RWPE2 (cell line): ENCODE data around the gene ZNF655.

Experiments used
- ATAC-seq: fragments of 200-7000 bp; cut with Tn5 transposase; 3 replicates; pipeline ENCODE4 v1.9.1; 2021; ENCODE audit warnings: low read depth
- DNase-seq: peaks from one replicate; pipeline ENCODE4 v3.0.0-alpha.2; 2020; ENCODE audit warnings: low spot score
- H3K27ac ChIP-seq: fragments of 450-650 bp; 2 replicates; pipeline ENCODE4 v1.5.1; 2017; ENCODE audit warnings: mild to moderate bottlenecking; ENCODE audit not compliant: poor library complexity, severe bottlenecking
- H3K27me3 ChIP-seq: fragments of 250-450 bp; sonication (Bioruptor Pico); 2 replicates; pipeline ENCODE4 v1.5.1; 2021; ENCODE audit warnings: mild to moderate bottlenecking, moderate library complexity; ENCODE audit not compliant: insufficient read depth, poor library complexity, severe bottlenecking
- H3K36me3 ChIP-seq: fragments of 250-450 bp; sonication (Bioruptor Pico); 2 replicates; pipeline ENCODE4 v1.5.1; 2020; ENCODE audit warnings: low read depth, mild to moderate bottlenecking, moderate library complexity
- H3K4me1 ChIP-seq: fragments of 250-450 bp; sonication (Bioruptor Pico); 2 replicates; pipeline ENCODE4 v1.5.1; 2021; ENCODE audit warnings: mild to moderate bottlenecking, moderate library complexity; ENCODE audit not compliant: insufficient read depth, poor library complexity, severe bottlenecking
- H3K4me3 ChIP-seq: fragments of 250-450 bp; sonication (Bioruptor Pico); 2 replicates; pipeline ENCODE4 v1.5.1; 2021; ENCODE audit warnings: mild to moderate bottlenecking, moderate library complexity; ENCODE audit not compliant: severe bottlenecking
- H3K9me3 ChIP-seq: fragments of 250-450 bp; sonication (Bioruptor Pico); 2 replicates; pipeline ENCODE4 v1.5.1; 2021; ENCODE audit warnings: mild to moderate bottlenecking, moderate library complexity; ENCODE audit not compliant: severe bottlenecking
- TF ChIP-seq, protein P1 (sequence below): fragments of 450-650 bp; IDR thresholded peaks from one replicate; pipeline ENCODE4 v1.5.1; 2017; ENCODE audit warnings: mild to moderate bottlenecking, moderate library complexity; ENCODE audit not compliant: poor library complexity, severe bottlenecking

ZNF655 gene

DNA sequence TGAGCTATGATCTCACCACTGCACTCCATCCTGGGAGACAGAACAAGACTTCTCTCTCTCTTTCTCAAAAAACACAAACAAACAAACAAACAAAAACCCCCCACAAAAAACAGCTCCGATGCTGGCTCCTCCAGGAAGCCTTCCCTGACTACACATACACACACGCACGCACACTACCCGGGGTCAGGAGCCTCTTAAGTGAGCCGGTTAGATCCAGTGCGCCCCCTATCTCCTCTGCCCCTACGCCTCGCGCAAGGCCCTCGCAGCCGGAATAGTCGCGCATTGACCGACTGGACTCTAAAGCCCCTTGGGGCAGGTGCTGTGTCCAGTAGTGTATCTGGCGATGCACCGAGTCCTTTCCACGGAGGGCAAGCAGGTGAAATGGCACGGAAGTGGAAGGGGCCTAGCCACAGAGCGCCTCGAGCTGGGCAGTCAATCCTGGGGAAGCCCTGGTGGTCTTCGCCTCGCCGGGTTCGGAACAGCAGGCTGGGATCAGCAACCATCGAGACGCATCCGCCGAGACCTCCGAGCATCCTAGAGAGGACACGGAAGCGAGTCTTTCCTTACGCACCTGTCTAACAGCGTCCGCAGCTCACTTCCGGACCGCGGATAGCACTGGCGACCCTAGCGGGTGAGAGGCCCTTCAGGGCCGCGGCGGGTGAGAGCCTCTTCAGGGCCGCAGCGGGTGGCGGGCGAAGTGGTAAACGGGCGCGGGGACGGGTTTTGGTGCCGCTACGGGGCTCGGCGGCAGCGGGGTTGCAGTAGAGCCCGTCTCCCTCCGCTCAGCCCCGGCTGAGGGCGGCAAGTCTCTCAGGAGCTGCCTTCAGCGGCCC, 58.1 kb downstream of the ZNF655 start, which contains the start of gene ZSCAN25:
Gene ZSCAN25 (plus strand): TSS at position 588 of the 833 bp plus-strand sequence. CDS start 2,661 bp downstream, outside the sequence.
- H3K4me3 ChIP-seq: peak within 1 kb of the TSS; percentile 97

DNA sequence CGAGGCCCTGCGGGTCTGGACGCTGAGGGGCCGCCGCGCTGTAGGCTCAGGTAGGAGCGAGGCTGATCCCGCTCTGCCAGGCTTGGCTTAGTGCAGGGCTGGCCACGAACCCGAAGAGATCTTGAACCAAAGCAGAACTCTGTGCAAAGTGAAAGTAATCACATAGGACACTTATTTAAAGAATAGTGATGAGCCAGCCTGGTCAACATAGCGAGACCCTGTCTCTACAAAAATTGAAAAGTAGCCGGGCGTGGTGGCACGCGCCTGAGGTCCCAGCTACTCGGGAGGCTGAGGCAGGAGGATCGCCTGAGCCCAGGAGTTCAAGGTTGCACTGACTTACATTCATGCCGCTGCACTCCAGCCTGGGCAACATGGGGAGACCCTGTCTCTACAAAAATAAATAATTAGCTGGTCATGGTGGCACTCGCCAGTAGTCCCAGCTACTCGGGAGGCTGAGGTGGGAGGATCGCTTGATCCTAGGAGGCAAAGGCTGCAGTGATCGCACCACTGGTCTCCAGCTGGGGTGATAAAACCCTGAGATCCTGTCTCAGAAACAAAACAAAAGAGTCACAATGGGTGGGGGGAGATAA, 58.8 kb downstream of the ZNF655 start:
- H3K4me3 ChIP-seq: peak overlapping the region; percentile 97
- no peaks in the 10 kb centered on the region for H3K27me3 ChIP-seq
- ATAC-seq (no peak; the same call in 2 of the 3 replicates), DNase-seq (no peak)
- TF ChIP-seq, protein P1, sequence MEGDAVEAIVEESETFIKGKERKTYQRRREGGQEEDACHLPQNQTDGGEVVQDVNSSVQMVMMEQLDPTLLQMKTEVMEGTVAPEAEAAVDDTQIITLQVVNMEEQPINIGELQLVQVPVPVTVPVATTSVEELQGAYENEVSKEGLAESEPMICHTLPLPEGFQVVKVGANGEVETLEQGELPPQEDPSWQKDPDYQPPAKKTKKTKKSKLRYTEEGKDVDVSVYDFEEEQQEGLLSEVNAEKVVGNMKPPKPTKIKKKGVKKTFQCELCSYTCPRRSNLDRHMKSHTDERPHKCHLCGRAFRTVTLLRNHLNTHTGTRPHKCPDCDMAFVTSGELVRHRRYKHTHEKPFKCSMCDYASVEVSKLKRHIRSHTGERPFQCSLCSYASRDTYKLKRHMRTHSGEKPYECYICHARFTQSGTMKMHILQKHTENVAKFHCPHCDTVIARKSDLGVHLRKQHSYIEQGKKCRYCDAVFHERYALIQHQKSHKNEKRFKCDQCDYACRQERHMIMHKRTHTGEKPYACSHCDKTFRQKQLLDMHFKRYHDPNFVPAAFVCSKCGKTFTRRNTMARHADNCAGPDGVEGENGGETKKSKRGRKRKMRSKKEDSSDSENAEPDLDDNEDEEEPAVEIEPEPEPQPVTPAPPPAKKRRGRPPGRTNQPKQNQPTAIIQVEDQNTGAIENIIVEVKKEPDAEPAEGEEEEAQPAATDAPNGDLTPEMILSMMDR: no peak
- peak overlapping the region; percentile 88 for H3K27ac ChIP-seq
- no peaks in the 10 kb centered on the region for H3K9me3 ChIP-seq
- H3K4me1 ChIP-seq: peaks cover 24% of the 10 kb centered on the region
- H3K36me3 ChIP-seq: peaks cover 43% of the 10 kb centered on the region

More for the DNA sequence above, 58.1 kb downstream of the ZNF655 start, which contains the start of gene ZSCAN25:
- peak; percentile 84 for DNase-seq
- TF ChIP-seq, protein P1: peak; percentile 60
- no peaks in the 10 kb centered on the region for H3K9me3 ChIP-seq
- peak; percentile 87 for ATAC-seq
- peaks cover 24% of the 10 kb centered on the region for H3K4me1 ChIP-seq
- peaks cover 35% of the 10 kb centered on the region for H3K36me3 ChIP-seq
- no peaks in the 10 kb centered on the region for H3K27me3 ChIP-seq
- H3K27ac ChIP-seq: peak within 1 kb of the TSS; percentile 88

DNA sequence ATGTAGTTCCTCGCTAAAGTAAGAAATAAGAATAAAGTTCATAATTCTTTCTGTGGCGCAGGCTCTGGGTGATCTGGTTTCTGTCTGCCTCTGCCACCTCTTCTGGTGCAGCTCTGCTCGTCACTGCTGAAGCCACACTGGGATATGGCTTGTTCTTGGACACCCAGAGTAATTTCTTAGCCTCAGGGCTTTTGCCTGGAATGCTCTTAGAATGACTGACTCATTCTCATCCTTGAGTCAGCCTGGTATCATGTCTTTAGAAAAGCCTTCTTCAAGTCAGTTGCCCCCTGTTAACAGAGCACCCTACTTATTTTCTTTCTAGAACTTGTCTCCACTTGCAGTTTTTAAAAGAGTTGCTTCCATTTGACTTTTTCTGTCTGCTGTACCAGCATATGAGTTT, 60.3 kb downstream of the ZNF655 start:
- no peaks in the 10 kb centered on the region for H3K9me3 ChIP-seq
- peaks cover 36% of the 10 kb centered on the region for H3K4me1 ChIP-seq
- H3K36me3 ChIP-seq: peaks cover 55% of the 10 kb centered on the region
- H3K27me3 ChIP-seq: no peaks in the 10 kb centered on the region
- DNase-seq (no peak), ATAC-seq (peak; percentile 73)
- peak overlapping the region; percentile 88 for H3K27ac ChIP-seq
- no peak overlapping the region for H3K4me3 ChIP-seq
- TF ChIP-seq, protein P1: no peak

DNA sequence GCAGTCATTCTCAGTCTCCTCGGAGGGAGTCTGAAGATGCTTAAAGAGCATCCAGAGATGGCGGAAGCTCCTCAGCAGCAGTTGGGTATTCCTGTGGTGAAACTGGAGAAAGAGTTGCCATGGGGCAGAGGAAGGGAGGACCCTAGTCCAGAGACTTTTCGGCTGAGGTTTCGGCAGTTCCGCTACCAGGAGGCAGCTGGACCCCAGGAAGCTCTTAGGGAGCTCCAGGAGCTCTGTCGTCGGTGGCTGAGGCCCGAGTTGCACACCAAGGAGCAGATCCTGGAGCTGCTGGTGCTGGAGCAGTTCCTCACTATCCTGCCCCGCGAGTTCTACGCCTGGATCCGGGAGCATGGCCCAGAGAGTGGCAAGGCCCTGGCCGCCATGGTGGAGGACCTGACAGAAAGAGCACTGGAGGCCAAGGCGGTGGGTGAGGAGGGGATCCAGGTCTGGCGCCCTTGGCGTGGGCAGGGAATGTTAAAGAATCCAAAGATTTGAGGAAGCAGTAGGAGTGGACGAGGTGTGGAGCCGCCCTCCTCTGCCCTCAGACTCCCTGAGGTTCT, 61.2 kb downstream of the ZNF655 start:
- Histone ChIP-seq H3K4me1 (peaks cover 36% of the 10 kb centered on the region), H3K9me3 (no peaks in the 10 kb centered on the region), H3K27me3 (no peaks in the 10 kb centered on the region), H3K4me3 (no peak overlapping the region), H3K36me3 (peaks cover 64% of the 10 kb centered on the region), H3K27ac (peak overlapping the region; percentile 88)
- TF ChIP-seq, protein P1: no peak
- ATAC-seq (no peak), DNase-seq (no peak)
